HUES6 (cell line): ENCODE data around the gene GCM1.

Experiments
- H3K27ac ChIP-seq: 2 replicates; pipeline ENCODE4 v1.7.0; 2013; ENCODE audit warnings: low read depth, mild to moderate bottlenecking, low read length, inconsistent platforms
- H3K27me3 ChIP-seq: 2 replicates; pipeline ENCODE4 v1.6.1; 2013; ENCODE audit warnings: low read length; ENCODE audit not compliant: control insufficient read depth, insufficient read depth
- H3K36me3 ChIP-seq: 2 replicates; pipeline ENCODE4 v1.6.1; 2013; ENCODE audit warnings: low read length; ENCODE audit not compliant: control insufficient read depth, insufficient read depth
- H3K4me1 ChIP-seq: 2 replicates; pipeline ENCODE4 v1.6.1; 2013; ENCODE audit warnings: low read length; ENCODE audit not compliant: control insufficient read depth, insufficient read depth
- H3K4me3 ChIP-seq: 2 replicates; pipeline ENCODE4 v1.5.1; 2013; ENCODE audit warnings: low read depth, low read length
- H3K9ac ChIP-seq: one replicate; pipeline ENCODE4 v1.6.1; 2013; ENCODE audit warnings: mild to moderate bottlenecking, low read length
- H3K9me3 ChIP-seq: 2 replicates; pipeline ENCODE4 v1.6.1; 2013; ENCODE audit warnings: low read depth, low read length; ENCODE audit not compliant: control insufficient read depth, insufficient read depth

The GCM1 gene, protein sequence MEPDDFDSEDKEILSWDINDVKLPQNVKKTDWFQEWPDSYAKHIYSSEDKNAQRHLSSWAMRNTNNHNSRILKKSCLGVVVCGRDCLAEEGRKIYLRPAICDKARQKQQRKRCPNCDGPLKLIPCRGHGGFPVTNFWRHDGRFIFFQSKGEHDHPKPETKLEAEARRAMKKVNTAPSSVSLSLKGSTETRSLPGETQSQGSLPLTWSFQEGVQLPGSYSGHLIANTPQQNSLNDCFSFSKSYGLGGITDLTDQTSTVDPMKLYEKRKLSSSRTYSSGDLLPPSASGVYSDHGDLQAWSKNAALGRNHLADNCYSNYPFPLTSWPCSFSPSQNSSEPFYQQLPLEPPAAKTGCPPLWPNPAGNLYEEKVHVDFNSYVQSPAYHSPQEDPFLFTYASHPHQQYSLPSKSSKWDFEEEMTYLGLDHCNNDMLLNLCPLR

DNA sequence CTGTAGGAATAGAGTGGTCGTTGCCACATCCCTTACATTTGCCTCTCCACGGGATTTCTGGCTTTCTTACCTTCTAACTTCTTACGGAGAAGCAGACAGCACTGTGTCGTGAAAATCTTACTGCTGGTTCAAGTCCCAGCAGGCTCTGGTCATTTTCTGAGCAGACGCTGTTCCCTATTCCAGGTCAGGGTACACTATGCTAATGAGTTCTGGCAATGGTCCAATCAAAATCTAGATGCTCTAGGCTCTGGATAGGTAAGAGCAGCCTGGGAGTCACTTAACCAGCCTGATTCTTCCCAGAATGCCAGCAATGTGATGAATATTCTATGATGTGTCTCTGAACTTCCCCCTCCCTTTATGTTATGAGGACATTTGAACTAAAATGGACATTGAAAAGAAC, at the start of gene GCM1:
Gene GCM1, minus strand, starts transcription at position 158 of the 400 bp plus-strand sequence. CDS start 3,209 bp downstream, outside the sequence.
- Histone ChIP-seq H3K27me3 (no peaks in the 10 kb centered on the region), H3K9ac (no peak within 1 kb of the TSS), H3K4me3 (no peak within 1 kb of the TSS), H3K9me3 (no peaks in the 10 kb centered on the region), H3K27ac (no peak within 1 kb of the TSS), H3K36me3 (no peaks in the 10 kb centered on the region), H3K4me1 (peaks cover 4% of the 10 kb centered on the region; the same call in 1 of the 2 replicates)

DNA sequence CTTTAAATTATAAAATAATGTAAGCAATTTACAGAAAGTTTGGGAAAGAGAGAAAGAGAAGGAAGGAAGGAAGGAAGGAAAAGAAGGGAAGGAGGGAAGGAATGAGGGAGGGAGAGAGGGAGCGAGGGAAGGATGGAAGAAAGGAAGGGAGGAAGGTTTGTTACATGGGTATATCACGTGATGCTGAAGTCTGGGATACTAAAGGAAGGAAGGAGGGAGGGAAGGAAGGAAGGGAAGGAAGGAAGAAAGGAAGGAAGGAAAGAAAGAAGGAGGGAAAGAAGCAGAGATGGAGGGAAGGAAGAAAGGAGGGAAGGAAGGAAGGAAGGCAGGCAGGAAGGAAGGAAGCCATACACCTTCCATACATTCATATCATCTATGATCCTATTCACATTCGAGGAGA, 48.9 kb upstream of the GCM1 start:
- H3K27ac ChIP-seq, result no peak overlapping the region
- H3K4me1 ChIP-seq, result peaks cover 6% of the 10 kb centered on the region
- no peaks in the 10 kb centered on the region for H3K27me3 ChIP-seq
- H3K4me3 ChIP-seq, result no peak overlapping the region
- no peak overlapping the region for H3K9ac ChIP-seq
- H3K36me3 ChIP-seq, result no peaks in the 10 kb centered on the region
- H3K9me3 ChIP-seq, result no peaks in the 10 kb centered on the region

DNA sequence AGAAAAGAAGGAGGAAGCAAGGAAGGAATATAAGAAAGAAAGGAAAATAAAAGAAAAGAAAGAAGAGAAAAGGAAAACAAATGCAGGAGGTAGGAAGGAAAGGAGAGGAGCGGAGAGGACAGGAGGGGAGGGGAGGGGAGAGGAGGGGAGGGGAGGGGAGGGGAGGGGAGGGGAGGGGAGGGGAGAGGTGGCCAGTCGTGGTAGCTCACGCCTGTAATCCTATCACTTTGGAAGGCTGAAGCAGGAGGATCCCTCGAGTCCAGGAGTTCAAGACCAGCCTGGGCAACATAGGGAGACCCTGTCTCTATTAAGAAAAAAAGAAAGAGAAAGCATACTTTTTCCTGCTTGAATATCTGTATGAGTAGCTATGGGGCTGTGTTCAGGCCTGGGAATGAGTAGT, 46.4 kb upstream of the GCM1 start:
- Histone ChIP-seq H3K4me3 (no peak overlapping the region), H3K4me1 (peaks cover 8% of the 10 kb centered on the region), H3K27me3 (no peaks in the 10 kb centered on the region), H3K36me3 (no peaks in the 10 kb centered on the region), H3K9ac (no peak overlapping the region), H3K27ac (no peak overlapping the region), H3K9me3 (no peaks in the 10 kb centered on the region)

GRCh38 chr6:53192682-53193188, 44.1 kb upstream of the GCM1 start:
- Histone ChIP-seq H3K27ac (no peak overlapping the region), H3K27me3 (no peaks in the 10 kb centered on the region), H3K9ac (no peak overlapping the region), H3K36me3 (no peaks in the 10 kb centered on the region), H3K9me3 (no peaks in the 10 kb centered on the region), H3K4me3 (no peak overlapping the region), H3K4me1 (peaks cover 8% of the 10 kb centered on the region)

GRCh38 chr6:53189554-53189953, 40.9 kb upstream of the GCM1 start:
- Histone ChIP-seq H3K4me3 (no peak overlapping the region), H3K4me1 (peaks cover 6% of the 10 kb centered on the region), H3K9ac (no peak overlapping the region), H3K9me3 (no peaks in the 10 kb centered on the region), H3K36me3 (no peaks in the 10 kb centered on the region), H3K27me3 (no peaks in the 10 kb centered on the region), H3K27ac (no peak overlapping the region)

GRCh38 chr6:53188833-53189232, 40.2 kb upstream of the GCM1 start:
- H3K9me3 ChIP-seq, result no peaks in the 10 kb centered on the region
- no peak overlapping the region for H3K9ac ChIP-seq
- H3K4me1 ChIP-seq, result peaks cover 4% of the 10 kb centered on the region
- H3K4me3 ChIP-seq, result no peak overlapping the region
- H3K27me3 ChIP-seq, result no peaks in the 10 kb centered on the region
- no peak overlapping the region for H3K27ac ChIP-seq
- H3K36me3 ChIP-seq, result no peaks in the 10 kb centered on the region

DNA sequence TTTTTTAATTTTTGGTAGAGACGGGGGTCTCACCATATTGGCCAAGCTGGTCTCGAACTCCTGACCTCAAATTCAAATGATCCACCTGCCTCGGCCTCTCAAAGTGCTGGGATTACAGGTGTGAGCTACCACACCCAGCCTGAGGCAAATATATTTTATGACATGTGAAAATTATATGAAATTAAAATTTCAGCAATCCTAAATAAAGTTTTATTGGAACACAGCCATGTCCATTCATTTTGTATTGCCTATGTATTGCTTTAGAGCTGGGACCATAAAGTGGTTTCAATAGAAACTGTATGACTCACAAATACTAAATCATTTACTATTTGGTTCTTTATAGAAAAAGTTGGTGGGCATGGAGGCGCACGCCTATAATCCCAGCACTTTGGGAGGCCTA, 32.0 kb upstream of the GCM1 start:
- Histone ChIP-seq H3K27ac (no peak overlapping the region), H3K9me3 (no peaks in the 10 kb centered on the region), H3K36me3 (no peaks in the 10 kb centered on the region), H3K9ac (no peak overlapping the region), H3K4me3 (no peak overlapping the region), H3K4me1 (no peaks in the 10 kb centered on the region), H3K27me3 (no peaks in the 10 kb centered on the region)

DNA sequence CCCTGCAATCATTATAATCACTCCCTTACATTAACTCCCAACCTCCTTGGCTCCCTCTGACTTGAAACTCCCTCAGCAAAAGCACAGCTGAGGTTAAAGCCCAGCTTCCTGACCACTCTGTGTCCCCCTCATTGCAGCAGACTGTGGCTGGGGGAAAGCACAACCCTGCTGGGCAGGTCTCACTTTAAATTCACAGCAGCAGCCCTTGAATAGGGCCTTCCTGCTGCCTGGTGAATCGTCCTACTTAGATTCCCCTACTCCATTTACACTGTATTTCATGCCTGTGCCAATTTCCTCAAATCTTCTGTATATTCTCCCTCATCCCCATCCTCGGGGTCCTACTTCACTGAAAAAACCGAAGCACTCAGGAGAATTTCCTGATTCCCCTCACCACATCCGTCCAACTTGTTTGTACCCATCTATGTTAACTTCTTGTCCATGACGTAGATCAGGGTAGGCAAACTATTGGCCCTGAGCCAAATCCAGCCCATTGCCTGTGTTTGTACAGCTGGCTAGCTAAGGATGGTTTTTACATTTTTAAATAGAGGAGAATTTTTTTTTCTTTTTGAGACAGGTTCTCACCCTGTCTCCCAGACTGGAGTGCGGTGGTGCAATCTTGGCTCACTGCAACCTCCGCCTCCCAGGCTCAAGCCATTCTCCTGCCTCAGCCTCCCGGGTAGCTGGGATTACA, 31.5 kb upstream of the GCM1 start:
- Histone ChIP-seq H3K27me3 (no peaks in the 10 kb centered on the region), H3K4me3 (no peak overlapping the region), H3K9ac (no peak overlapping the region), H3K27ac (no peak overlapping the region), H3K9me3 (no peaks in the 10 kb centered on the region), H3K4me1 (no peaks in the 10 kb centered on the region), H3K36me3 (no peaks in the 10 kb centered on the region)

- Histone ChIP-seq H3K27me3 (no peaks in the 10 kb centered on the region), H3K9ac (no peak overlapping the region), H3K27ac (no peak overlapping the region), H3K36me3 (no peaks in the 10 kb centered on the region), H3K9me3 (no peaks in the 10 kb centered on the region), H3K4me3 (no peak overlapping the region), H3K4me1 (no peaks in the 10 kb centered on the region)
These were observed 30.3 kb upstream of the GCM1 start for GRCh38 chr6:53178837-53179432.

DNA sequence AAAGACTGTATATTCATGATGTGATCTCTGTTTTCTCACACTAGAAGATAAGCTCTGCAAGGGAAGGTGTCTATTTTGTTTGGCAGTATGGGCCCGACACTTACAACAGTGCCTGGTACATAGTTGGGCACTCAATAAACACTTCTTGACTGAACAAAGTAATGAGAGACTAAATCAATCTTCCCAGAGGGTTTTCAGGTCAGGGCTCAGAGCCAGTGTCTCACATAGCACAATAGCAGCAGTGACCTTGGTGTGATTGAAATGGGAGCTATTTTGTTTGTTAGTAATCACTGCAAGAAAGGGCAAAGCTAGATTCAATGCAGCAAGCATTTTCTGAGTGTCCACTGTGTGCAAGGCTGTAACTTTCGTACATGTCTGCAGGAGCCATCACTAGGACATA, 26.4 kb upstream of the GCM1 start:
- Histone ChIP-seq H3K9ac (no peak overlapping the region), H3K27ac (no peak overlapping the region), H3K27me3 (no peaks in the 10 kb centered on the region), H3K36me3 (no peaks in the 10 kb centered on the region), H3K4me3 (no peak overlapping the region), H3K4me1 (no peaks in the 10 kb centered on the region), H3K9me3 (no peaks in the 10 kb centered on the region)

DNA sequence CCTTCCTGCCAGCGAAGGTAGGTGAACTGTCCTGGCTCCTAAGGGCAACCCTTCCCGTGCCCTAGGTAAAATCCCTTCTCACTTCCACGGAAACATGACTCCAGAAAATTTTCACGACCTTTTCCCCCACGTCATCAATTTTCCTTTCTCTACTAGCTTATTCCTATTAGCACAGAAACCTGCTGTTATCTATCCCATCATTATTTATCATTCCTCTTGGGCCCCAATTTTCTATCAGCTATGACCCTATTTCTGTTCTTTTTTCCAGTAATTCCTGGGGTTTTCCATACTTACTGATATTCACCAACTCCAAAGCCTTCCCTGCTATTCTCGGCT, 23.8 kb upstream of the GCM1 start:
- H3K36me3 ChIP-seq, result no peaks in the 10 kb centered on the region
- H3K4me3 ChIP-seq, result no peak overlapping the region
- H3K27ac ChIP-seq, result no peak overlapping the region
- H3K27me3 ChIP-seq, result no peaks in the 10 kb centered on the region
- H3K4me1 ChIP-seq, result no peaks in the 10 kb centered on the region
- no peaks in the 10 kb centered on the region for H3K9me3 ChIP-seq
- H3K9ac ChIP-seq, result no peak overlapping the region
